PC-3 (cell line): ENCODE results near the gene ZNF576. TPM values are rescaled to one million over a fixed set of nuclear protein-coding genes. Genes with fewer than 3 reads are reported as not detected.

Experiments
- ATAC-seq: fragments of 200-7000 bp; cut with Tn5 transposase; 2 replicates; pipeline ENCODE4 v1.9.1; 2020; ENCODE audit warnings: mild to moderate bottlenecking, moderate library complexity
- BruUV-seq: library from RNA; stranded (reverse); fragments of 400-500 nt; replicated peaks from 2 replicates; lab custom pipeline; 2021; lab: Mats Ljungman, UMichigan
- CTCF ChIA-PET: fragments of 300-600 bp; sonication (Branson Sonifier 250); formaldehyde crosslinking; loops from one replicate; lab custom pipeline; 2022; ENCODE audit warnings: antibody characterized with exemption; lab: Charles Lee
- POLR2A ChIA-PET: fragments of 300-600 bp; sonication (Branson Sonifier 250); formaldehyde crosslinking; loops from one replicate; lab custom pipeline; 2022; ENCODE audit warnings: antibody characterized with exemption; ENCODE audit not compliant: unreplicated experiment; lab: Charles Lee
- DNase-seq: peaks from one replicate; pipeline ENCODE4 v3.0.0-alpha.2; 2015
- H2AFZ ChIP-seq: fragments of 300-600 bp; sonication (generic); 2 replicates; pipeline ENCODE4 v1.6.0; 2016; ENCODE audit warnings: antibody characterized with exemption, low read length
- H3F3A ChIP-seq: fragments of 300-600 bp; sonication (generic); one replicate; pipeline ENCODE4 v1.6.0; 2017; ENCODE audit warnings: antibody characterized with exemption, low read length, control low read depth, mild to moderate bottlenecking; ENCODE audit not compliant: unreplicated experiment
- H3K27ac ChIP-seq: fragments of 300-600 bp; sonication (generic); 2 replicates; pipeline ENCODE4 v1.5.1; 2016; ENCODE audit warnings: mild to moderate bottlenecking, low read length
- H3K27me3 ChIP-seq: fragments of 300-600 bp; sonication (generic); 2 replicates; pipeline ENCODE4 v1.6.1; 2016; ENCODE audit warnings: low read length, mixed read lengths
- H3K36me3 ChIP-seq: fragments of 300-600 bp; sonication (generic); 2 replicates; pipeline ENCODE4 v1.6.1; 2016; ENCODE audit warnings: low read depth, mixed run types, low read length, mixed read lengths
- H3K4me1 ChIP-seq: fragments of 300-600 bp; sonication (generic); 2 replicates; pipeline ENCODE4 v1.5.1; 2016; ENCODE audit warnings: low read length; ENCODE audit not compliant: insufficient read depth
- H3K4me2 ChIP-seq: fragments of 300-600 bp; sonication (generic); 2 replicates; pipeline ENCODE4 v1.6.0; 2016; ENCODE audit warnings: low read length
- H3K4me3 ChIP-seq: fragments of 300-600 bp; sonication (generic); 2 replicates; pipeline ENCODE4 v1.5.1; 2016; ENCODE audit warnings: mild to moderate bottlenecking, low read length, mixed read lengths
- H3K79me2 ChIP-seq: fragments of 300-600 bp; sonication (generic); 2 replicates; pipeline ENCODE4 v1.6.1; 2017; ENCODE audit warnings: low read length, mixed read lengths
- H3K9ac ChIP-seq: fragments of 300-600 bp; sonication (generic); 2 replicates; pipeline ENCODE4 v1.6.0; 2016; ENCODE audit warnings: mild to moderate bottlenecking, low read length
- H3K9me2 ChIP-seq: fragments of 300-600 bp; sonication (generic); replicated peaks from 2 replicates; pipeline ENCODE4 v1.6.1; 2016; ENCODE audit warnings: mixed run types, low read length, mixed read lengths
- H3K9me3 ChIP-seq: fragments of 300-600 bp; sonication (generic); 2 replicates; pipeline ENCODE4 v1.6.1; 2016; ENCODE audit warnings: low read length, mixed read lengths
- H4K20me1 ChIP-seq: fragments of 300-600 bp; sonication (generic); 2 replicates; pipeline ENCODE4 v1.6.1; 2016; ENCODE audit warnings: low read length, mixed read lengths
- EZH2 ChIP-seq: fragments of 300-600 bp; sonication (generic); IDR thresholded peaks from one replicate; pipeline ENCODE4 v1.6.1; 2017; ENCODE audit warnings: antibody characterized with exemption, mild to moderate bottlenecking, low read length; ENCODE audit not compliant: unreplicated experiment
- EZH2phosphoT487 ChIP-seq: fragments of 300-600 bp; sonication (generic); IDR thresholded peaks from 2 replicates; pipeline ENCODE4 v1.6.1; 2018; ENCODE audit warnings: mild to moderate bottlenecking, antibody characterized with exemption, low read length, borderline replicate concordance
- intact Hi-C: fragments of 100-400 bp; cut with micrococcal nuclease; formaldehyde crosslinking; loops from 2 replicates; pipeline ENCODE4 v1.9.0; 2023
- total RNA-seq: library from RNA; depleted of rRNA; stranded (reverse); fragments of >200 nt; gene quantifications from 2 replicates; pipeline ENCODE4 v1.2.3, GENCODE V29; 2014
- TF ChIP-seq, protein P1 (sequence below): fragments of 300-600 bp; sonication (generic); conservative IDR thresholded peaks from 2 replicates; pipeline ENCODE4 v1.5.1; 2017; ENCODE audit warnings: antibody characterized with exemption, low read depth, mild to moderate bottlenecking, low read length

ZNF576 gene
- total RNA-seq, 1 experiment from 2014 or later: 14.7 TPM

DNA sequence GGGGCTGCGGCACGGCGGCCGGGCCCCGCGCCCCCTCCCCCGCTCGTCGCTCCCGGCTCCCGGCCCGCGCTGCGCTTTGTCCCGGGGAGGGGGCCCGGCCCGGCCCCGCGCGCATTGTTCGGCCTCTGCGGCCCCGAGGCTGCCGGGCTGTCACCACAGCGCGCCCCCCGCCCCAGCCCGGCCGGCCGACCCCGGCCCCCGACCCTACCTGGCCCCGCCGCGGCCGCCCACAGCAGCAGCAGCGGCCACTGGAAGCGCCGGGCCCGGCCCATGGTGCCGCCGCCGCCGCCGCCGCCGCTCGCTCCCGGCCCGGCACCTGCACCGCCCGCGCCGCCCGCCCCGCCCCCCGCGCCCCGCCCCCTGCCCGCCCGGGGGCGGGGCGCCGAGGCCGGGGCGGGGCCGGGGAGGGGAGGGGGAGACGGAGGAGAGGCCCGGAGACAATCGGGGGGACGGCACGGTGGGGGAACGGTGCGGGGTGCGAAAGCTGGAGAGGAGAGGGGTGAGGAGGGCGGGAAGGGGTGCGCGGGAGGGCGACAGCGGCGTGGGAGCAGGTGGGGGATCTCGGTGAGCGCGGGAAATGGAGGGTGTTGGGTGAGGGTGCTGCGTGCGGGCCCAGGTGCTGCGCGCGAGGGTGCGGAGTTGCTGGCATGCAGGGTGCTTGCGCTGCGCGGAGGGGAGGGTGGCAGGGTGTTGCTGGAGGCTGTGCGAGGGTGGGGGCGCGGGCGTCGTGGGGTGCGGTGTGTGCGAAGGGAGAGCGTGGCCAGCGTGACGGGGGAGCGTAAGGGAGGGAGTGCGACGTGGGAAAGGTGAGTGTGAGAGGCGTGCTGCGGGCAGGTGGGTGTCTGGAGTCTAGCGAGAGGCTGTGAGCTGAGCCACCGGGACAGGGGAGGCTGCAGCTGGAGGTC lies 43.4 kb downstream of the ZNF576 start, which contains the start of gene CADM4:
Gene CADM4, minus strand, starts transcription at position 332 of the 905 bp plus-strand sequence. Its CDS starts 60 bp downstream, at position 272.
- no peak within 1 kb of the TSS for H3K9ac ChIP-seq

DNA sequence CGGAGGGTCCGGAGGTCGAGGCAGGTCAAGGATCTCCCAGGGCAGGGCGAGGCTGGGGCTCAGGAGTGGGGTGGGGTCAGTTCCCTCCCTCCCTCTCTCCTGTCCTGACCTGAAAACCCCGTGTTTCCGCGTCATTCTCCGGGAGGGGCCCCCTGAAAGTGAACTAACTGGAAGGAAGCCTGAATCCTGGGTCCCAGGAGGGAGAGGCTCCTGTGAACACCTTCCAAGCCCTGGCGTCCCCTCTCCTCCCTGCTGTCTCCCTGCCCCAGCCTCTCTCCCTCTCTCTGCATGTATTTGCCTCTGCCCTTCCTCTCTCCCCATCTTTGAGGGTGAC lies 44.0 kb downstream of the ZNF576 start:
- H3K4me3 ChIP-seq: peak overlapping the region; percentile 58
- DNase-seq (no peak), ATAC-seq (no peak)
- no peaks in the 10 kb centered on the region; the same call in 1 of the 2 replicates for H3K4me1 ChIP-seq
- H3K9ac ChIP-seq: no peak overlapping the region
- BruUV-seq: no TSS peak
- no peak overlapping the region for H3K27ac ChIP-seq
- H3K36me3 ChIP-seq: no peaks in the 10 kb centered on the region
- peak overlapping the region; percentile 82; the same call in 1 of the 2 replicates for H2AFZ ChIP-seq
- no peaks in the 10 kb centered on the region for H3F3A ChIP-seq
- no peaks in the 10 kb centered on the region for H4K20me1 ChIP-seq
- ChIA-PET CTCF (no interaction called here), POLR2A (no interaction called here)
- no peaks in the 10 kb centered on the region for H3K9me2 ChIP-seq
- no peaks in the 10 kb centered on the region for H3K9me3 ChIP-seq
- intact Hi-C loops: no loop called here
- no peaks in the 10 kb centered on the region for H3K79me2 ChIP-seq
- no peak for TF ChIP-seq EZH2
- TF ChIP-seq EZH2phosphoT487: no peak
- TF ChIP-seq, protein P1, sequence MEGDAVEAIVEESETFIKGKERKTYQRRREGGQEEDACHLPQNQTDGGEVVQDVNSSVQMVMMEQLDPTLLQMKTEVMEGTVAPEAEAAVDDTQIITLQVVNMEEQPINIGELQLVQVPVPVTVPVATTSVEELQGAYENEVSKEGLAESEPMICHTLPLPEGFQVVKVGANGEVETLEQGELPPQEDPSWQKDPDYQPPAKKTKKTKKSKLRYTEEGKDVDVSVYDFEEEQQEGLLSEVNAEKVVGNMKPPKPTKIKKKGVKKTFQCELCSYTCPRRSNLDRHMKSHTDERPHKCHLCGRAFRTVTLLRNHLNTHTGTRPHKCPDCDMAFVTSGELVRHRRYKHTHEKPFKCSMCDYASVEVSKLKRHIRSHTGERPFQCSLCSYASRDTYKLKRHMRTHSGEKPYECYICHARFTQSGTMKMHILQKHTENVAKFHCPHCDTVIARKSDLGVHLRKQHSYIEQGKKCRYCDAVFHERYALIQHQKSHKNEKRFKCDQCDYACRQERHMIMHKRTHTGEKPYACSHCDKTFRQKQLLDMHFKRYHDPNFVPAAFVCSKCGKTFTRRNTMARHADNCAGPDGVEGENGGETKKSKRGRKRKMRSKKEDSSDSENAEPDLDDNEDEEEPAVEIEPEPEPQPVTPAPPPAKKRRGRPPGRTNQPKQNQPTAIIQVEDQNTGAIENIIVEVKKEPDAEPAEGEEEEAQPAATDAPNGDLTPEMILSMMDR: no peak
- peak overlapping the region; percentile 84 for H3K4me2 ChIP-seq
- no peaks in the 10 kb centered on the region for H3K27me3 ChIP-seq

More for the DNA sequence above, 43.4 kb downstream of the ZNF576 start, which contains the start of gene CADM4:
- Histone ChIP-seq H3K27me3 (no peaks in the 10 kb centered on the region), H3K36me3 (no peaks in the 10 kb centered on the region), H3K9me2 (no peaks in the 10 kb centered on the region), H3K9me3 (no peaks in the 10 kb centered on the region), H3K4me3 (peak within 1 kb of the TSS; percentile 61), H2AFZ (peak within 1 kb of the TSS; percentile 82), H3K4me2 (peak within 1 kb of the TSS; percentile 84), H3K27ac (no peak within 1 kb of the TSS), H3K79me2 (no peaks in the 10 kb centered on the region), H3K4me1 (no peaks in the 10 kb centered on the region; the same call in 1 of the 2 replicates), H4K20me1 (no peaks in the 10 kb centered on the region), H3F3A (no peaks in the 10 kb centered on the region)
- intact Hi-C loops: no loop called here
- POLR2A ChIA-PET: no interaction called here
- TF ChIP-seq, protein P1: no peak
- TF ChIP-seq EZH2phosphoT487 (no peak), EZH2 (no peak)
- CTCF ChIA-PET: no interaction called here
- DNase-seq: no peak
- peak; percentile 78 for ATAC-seq
- no TSS peak for BruUV-seq

DNA sequence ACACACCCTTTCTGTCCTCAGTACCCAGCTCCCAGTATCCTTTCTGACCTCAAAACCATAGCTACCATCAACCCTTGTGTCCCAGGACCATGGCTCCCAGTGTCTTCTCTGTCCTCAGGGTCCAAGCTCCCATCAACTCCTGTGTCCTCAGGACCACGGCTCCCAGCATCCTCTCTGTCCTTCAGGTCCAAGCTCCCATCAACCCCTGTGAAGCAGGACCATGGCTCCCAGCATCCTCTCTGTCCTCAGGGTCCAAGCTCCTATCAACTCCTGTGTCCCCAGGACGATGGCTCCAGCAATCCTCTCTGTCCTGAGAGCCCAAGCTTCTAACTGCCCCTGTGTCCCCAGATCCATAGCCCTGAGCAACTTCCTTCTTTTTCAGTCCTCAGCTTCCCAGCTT lies 44.9 kb downstream of the ZNF576 start:
- Histone ChIP-seq H3K9me3 (no peaks in the 10 kb centered on the region), H2AFZ (no peak overlapping the region), H4K20me1 (no peaks in the 10 kb centered on the region), H3K9me2 (no peaks in the 10 kb centered on the region), H3K36me3 (no peaks in the 10 kb centered on the region), H3K4me2 (no peak overlapping the region), H3K27ac (no peak overlapping the region), H3K4me3 (no peak overlapping the region), H3K9ac (no peak overlapping the region), H3F3A (no peaks in the 10 kb centered on the region), H3K27me3 (no peaks in the 10 kb centered on the region), H3K79me2 (no peaks in the 10 kb centered on the region), H3K4me1 (no peaks in the 10 kb centered on the region; the same call in 1 of the 2 replicates)
- DNase-seq: no peak
- TF ChIP-seq EZH2phosphoT487: no peak
- no peak for TF ChIP-seq EZH2
- TF ChIP-seq, protein P1: no peak
- no TSS peak for BruUV-seq
- intact Hi-C loops: no loop called here
- ChIA-PET CTCF (interaction anchor here (0.6 kb wide), 1 partner anchor 27 kb away, joined by 3 read pairs; no protein-coding TSS in a partner anchor), POLR2A (no interaction called here)
- ATAC-seq: no peak
